ENCODE results near the gene TAPBPL. TPM values are rescaled to one million over a fixed set of nuclear protein-coding genes. Genes with fewer than 3 reads are reported as not detected.

TAPBPL gene
- total and polyA plus RNA-seq, 2 of the 13 experiments (the other 11 are each of a cell fraction or from before 2014, with no cell fraction given): 10.0 to 14.5 TPM

DNA sequence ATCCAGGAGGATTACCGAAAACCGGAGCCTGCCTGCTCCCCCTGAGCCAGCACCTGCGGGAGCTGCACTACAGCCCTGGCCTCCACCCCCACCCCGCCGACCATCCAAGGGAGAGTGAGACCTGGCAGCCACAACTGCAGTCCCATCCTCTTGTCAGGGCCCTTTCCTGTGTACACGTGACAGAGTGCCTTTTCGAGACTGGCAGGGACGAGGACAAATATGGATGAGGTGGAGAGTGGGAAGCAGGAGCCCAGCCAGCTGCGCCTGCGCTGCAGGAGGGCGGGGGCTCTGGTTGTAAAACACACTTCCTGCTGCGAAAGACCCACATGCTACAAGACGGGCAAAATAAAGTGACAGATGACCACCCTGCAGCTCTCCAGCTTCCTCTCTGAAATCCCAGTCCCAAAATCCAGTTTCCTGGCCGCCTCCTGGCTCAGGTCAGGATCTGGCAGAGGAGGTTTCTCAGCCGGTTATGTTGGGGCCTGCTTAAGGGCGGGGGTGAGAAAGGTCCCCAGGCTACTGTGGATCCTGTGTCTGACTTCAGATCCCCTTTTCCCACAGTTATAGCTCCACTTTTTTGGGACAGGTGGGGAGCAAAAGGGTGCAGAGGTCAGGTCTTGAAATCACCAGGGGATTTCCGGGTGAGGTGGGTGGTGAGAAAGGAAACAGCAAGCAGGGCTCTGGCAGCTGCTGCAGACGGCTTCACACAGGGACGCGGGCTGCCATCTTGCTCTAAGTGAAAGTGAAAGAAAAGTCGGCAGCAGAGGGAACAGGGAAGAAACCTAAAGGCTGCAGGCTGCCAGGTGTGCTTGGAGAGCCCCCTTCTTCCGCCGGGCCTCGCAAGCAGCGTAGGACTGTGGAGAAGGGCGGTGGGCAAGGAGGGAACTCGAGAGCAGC is at the start of gene TAPBPL (continued):
- TF ChIP-seq U2AF2 (IDR thresholded peaks at IDR 0.05; ENCODE audit: low read depth, low read length) (no peak), EEA1 (CRISPR knock-in tag; IDR thresholded peaks at IDR 0.05; ENCODE audit: borderline replicate concordance) (peak; percentile 27; the same call in 1 of the 2 replicates), RFX3 (CRISPR knock-in tag; IDR thresholded peaks at IDR 0.05) (no peak), CEBPB (IDR thresholded peaks at IDR 0.05; ENCODE audit: borderline replicate concordance, low read depth, low read length) (no peak), TEAD3 (CRISPR knock-in tag; optimal IDR thresholded peaks at IDR 0.05; ENCODE audit: borderline replicate concordance) (no peak), MAZ (IDR thresholded peaks at IDR 0.05; ENCODE audit: borderline replicate concordance, low read depth, low read length) (peak; percentile 48; the same call in 1 of the 2 replicates), MAZ (CRISPR knock-in tag; IDR thresholded peaks at IDR 0.05; ENCODE audit: low read depth) (peak; percentile 57), ZNF510 (CRISPR knock-in tag; IDR thresholded peaks at IDR 0.05; ENCODE audit: low read depth) (0 out of 2 replicates have a peak, but pooled peaks have one; percentile 42), ZFP1 (CRISPR knock-in tag; IDR thresholded peaks at IDR 0.05) (0 out of 2 replicates have a peak, but pooled peaks have one; percentile 28), ZNF570 (CRISPR knock-in tag; IDR thresholded peaks at IDR 0.05; ENCODE audit: borderline replicate concordance) (no peak), BCL6 (CRISPR knock-in tag; IDR thresholded peaks at IDR 0.05) (0 out of 2 replicates have a peak, but pooled peaks have one; percentile 17), FOXK1 (CRISPR knock-in tag; IDR thresholded peaks at IDR 0.05; ENCODE audit: borderline replicate concordance, low read depth) (no peak; the same call in 1 of the 2 replicates), JUNB (CRISPR knock-in tag; IDR thresholded peaks at IDR 0.05; ENCODE audit: borderline replicate concordance) (no peak), KLF9 (CRISPR knock-in tag; IDR thresholded peaks at IDR 0.05; ENCODE audit: low read depth) (no peak), ZNF878 (CRISPR knock-in tag; IDR thresholded peaks at IDR 0.05) (peak; percentile 87), ZNF609 (CRISPR knock-in tag; IDR thresholded peaks at IDR 0.05; ENCODE audit: borderline replicate concordance) (no peak), ZBTB34 (CRISPR knock-in tag; IDR thresholded peaks at IDR 0.05) (peak; percentile 51; the same call in 1 of the 2 replicates), CHD2 (IDR thresholded peaks at IDR 0.05; ENCODE audit: low read depth, low read length) (no peak)
- TF ChIP-seq, protein P1, sequence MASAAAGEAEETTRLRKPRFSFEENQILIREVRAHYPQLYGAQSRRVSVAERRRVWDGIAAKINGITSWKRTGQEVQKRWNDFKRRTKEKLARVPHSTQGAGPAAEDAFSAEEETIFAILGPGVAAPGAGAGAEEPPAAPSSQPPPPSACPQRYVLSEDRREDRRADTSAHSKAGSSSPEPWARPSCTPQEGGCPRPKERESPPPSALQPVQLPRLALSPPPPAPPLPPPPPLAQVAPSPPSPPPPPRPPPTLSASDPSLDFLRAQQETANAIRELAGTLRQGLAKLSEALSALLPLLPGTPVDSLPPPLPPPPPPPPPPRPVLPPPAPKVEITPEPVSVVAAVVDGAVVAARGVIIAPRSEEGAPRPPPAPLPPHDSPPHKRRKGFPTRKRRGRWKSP (CRISPR knock-in tag; IDR thresholded peaks at IDR 0.05): 0 out of 2 replicates have a peak, but pooled peaks have one; percentile 82
- TF ChIP-seq, protein P2, sequence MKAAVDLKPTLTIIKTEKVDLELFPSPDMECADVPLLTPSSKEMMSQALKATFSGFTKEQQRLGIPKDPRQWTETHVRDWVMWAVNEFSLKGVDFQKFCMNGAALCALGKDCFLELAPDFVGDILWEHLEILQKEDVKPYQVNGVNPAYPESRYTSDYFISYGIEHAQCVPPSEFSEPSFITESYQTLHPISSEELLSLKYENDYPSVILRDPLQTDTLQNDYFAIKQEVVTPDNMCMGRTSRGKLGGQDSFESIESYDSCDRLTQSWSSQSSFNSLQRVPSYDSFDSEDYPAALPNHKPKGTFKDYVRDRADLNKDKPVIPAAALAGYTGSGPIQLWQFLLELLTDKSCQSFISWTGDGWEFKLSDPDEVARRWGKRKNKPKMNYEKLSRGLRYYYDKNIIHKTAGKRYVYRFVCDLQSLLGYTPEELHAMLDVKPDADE (CRISPR knock-in tag; IDR thresholded peaks at IDR 0.05): no peak

All from HepG2 (cell line).